ENCODE results near the gene FER. TPM values are rescaled to one million over a fixed set of nuclear protein-coding genes. Genes with fewer than 3 reads are reported as not detected.

The FER gene
- total and polyA plus RNA-seq, 8 donors = 1.7 to 218 (median 24.0) TPM

DNA sequence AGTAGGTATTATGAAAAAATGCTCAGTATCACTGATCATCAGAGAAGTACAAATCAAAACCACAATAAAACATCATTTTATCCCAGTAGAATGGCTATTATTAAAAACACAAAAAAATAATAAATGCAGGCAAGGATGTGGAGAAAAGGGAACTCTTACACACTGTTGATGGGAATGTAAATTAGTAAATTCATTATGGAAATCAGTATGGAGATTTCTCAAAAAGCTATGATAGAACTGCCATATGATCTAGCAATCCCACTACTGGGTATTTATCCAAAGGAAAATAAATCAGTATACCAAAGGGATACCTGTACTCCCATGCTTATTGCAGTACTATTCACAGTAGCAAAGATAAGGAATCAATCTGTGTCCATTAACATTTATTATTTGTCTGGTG is 209.6 kb downstream of the FER start:
- Histone ChIP-seq H3K36me3 (no peaks in the 10 kb centered on the region), H3K4me1 (no peaks in the 10 kb centered on the region), H3K27me3 (no peaks in the 10 kb centered on the region), H3K27ac (no peak overlapping the region), H3K9me3 (no peaks in the 10 kb centered on the region), H3K4me3 (no peak overlapping the region)
- TF ChIP-seq POLR2AphosphoS5 (IDR thresholded peaks at IDR 0.05) = no peak
- TF ChIP-seq POLR2A (IDR thresholded peaks at IDR 0.05) = no peak
- TF ChIP-seq, protein P1, sequence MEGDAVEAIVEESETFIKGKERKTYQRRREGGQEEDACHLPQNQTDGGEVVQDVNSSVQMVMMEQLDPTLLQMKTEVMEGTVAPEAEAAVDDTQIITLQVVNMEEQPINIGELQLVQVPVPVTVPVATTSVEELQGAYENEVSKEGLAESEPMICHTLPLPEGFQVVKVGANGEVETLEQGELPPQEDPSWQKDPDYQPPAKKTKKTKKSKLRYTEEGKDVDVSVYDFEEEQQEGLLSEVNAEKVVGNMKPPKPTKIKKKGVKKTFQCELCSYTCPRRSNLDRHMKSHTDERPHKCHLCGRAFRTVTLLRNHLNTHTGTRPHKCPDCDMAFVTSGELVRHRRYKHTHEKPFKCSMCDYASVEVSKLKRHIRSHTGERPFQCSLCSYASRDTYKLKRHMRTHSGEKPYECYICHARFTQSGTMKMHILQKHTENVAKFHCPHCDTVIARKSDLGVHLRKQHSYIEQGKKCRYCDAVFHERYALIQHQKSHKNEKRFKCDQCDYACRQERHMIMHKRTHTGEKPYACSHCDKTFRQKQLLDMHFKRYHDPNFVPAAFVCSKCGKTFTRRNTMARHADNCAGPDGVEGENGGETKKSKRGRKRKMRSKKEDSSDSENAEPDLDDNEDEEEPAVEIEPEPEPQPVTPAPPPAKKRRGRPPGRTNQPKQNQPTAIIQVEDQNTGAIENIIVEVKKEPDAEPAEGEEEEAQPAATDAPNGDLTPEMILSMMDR (IDR thresholded peaks at IDR 0.05) = no peak
- no peak for TF ChIP-seq EP300 (IDR thresholded peaks at IDR 0.05)
- intact Hi-C loops (cut with DNase I; ENCODE audit: low total_unique reads) = no loop called here
- DNase-seq = no peak

DNA sequence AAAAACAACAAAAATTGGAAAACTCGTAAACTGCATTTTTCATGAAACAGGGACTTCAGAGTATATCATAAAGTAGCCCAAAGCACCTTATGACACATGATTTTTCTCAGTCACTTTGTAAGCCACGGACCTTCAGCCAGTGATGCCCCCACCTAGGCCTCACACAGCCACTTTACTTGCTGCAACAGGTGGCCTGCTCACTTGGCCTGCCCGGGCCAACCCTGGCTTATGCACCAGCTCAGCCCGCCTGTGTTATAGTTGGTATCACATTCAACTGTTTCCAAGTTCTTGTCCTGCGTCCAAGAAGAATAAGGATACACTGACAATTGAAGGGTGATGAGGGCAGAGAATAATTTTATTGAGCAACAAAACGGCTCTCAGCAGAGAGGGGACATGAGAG is 219.2 kb downstream of the FER start:
- Histone ChIP-seq H3K4me1 (peaks cover 0 to 6% (median 0%) of the 10 kb centered on the region in 4 donors), H3K27ac (no peak overlapping the region), H3K36me3 (peaks cover 0 to 9% (median 3%) of the 10 kb centered on the region in 4 donors), H3K4me3 (no peak overlapping the region), H3K9me3 (no peaks in the 10 kb centered on the region), H3K27me3 (no peaks in the 10 kb centered on the region)
- WGBS, 5 donors = 90 to 98% (median 94%) methylated on average over 6 of the region's 6 CpGs
- intact Hi-C loops (cut with DNase I; ENCODE audit: low total_unique reads) = no loop called here
- TF ChIP-seq POLR2A (IDR thresholded peaks at IDR 0.05) (no peak), EP300 (IDR thresholded peaks at IDR 0.05) (no peak), POLR2AphosphoS5 (IDR thresholded peaks at IDR 0.05) (no peak)
- TF ChIP-seq, protein P1 (IDR thresholded peaks at IDR 0.05) = no peak
- no peak for DNase-seq

DNA sequence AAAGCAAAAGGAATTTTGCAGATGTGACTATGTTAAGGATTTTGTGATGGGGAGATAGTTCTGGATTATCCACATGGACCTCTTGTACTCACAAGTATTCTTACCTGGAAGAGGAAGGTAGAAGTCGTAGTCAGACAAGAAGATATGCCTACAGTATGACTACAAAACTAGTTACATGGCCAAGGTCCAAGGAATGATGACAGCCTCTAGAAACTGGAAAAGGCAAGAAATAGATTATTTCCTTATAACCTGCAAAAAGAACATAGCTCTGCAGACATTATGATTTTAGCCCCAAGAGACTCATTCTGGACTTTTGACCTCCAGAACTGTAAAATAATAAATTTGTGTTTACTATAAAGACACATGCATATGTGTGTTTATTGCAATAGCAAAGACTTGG is 226.9 kb downstream of the FER start:
- Histone ChIP-seq H3K36me3 (peaks cover 0 to 4% (median 2%) of the 10 kb centered on the region in 4 donors), H3K27me3 (no peaks in the 10 kb centered on the region), H3K4me3 (no peak overlapping the region), H3K9me3 (no peaks in the 10 kb centered on the region), H3K27ac (no peak overlapping the region), H3K4me1 (peaks cover 0 to 6% (median 0%) of the 10 kb centered on the region in 4 donors)
- no peak for TF ChIP-seq EP300 (IDR thresholded peaks at IDR 0.05)
- no peak for TF ChIP-seq POLR2AphosphoS5 (IDR thresholded peaks at IDR 0.05)
- TF ChIP-seq, protein P1 (IDR thresholded peaks at IDR 0.05) = no peak
- no peak for TF ChIP-seq POLR2A (IDR thresholded peaks at IDR 0.05)
- WGBS, 5 donors = 89 to 100% (median 97%) methylated on average over 1 of the region's 1 CpG
- intact Hi-C loops (cut with DNase I; ENCODE audit: low total_unique reads) = no loop called here
- DNase-seq = no peak

DNA sequence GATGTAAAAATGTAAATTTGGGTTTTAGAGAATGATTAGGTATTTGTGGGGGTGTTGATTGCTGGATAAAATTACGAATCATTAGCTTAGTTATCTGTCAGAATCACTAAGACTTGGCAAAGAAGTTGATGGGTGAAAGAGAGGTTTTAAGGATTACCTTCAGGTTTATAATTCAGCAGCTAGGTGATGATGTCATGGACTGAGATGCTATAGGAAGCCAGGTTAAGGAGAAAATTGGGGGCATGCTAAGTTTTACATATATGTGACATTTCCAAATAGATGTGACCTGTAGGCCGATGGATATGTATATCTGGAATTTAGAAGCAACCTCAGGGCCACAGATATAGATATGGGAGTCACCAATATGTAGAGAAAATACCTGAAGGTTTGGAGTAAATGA is 228.0 kb downstream of the FER start:
- H3K4me3 ChIP-seq = no peak overlapping the region
- no peak for TF ChIP-seq EP300 (IDR thresholded peaks at IDR 0.05)
- peaks cover 0 to 4% (median 2%) of the 10 kb centered on the region in 4 donors for H3K36me3 ChIP-seq
- peaks cover 0 to 2% (median 0%) of the 10 kb centered on the region in 4 donors for H3K4me1 ChIP-seq
- no peak for DNase-seq
- no peak overlapping the region for H3K27ac ChIP-seq
- 85 to 95% (median 93%) methylated on average over 2 of the region's 2 CpGs for WGBS, 5 donors
- intact Hi-C loops (cut with DNase I; ENCODE audit: low total_unique reads) = no loop called here
- H3K27me3 ChIP-seq = no peaks in the 10 kb centered on the region
- H3K9me3 ChIP-seq = no peaks in the 10 kb centered on the region

DNA sequence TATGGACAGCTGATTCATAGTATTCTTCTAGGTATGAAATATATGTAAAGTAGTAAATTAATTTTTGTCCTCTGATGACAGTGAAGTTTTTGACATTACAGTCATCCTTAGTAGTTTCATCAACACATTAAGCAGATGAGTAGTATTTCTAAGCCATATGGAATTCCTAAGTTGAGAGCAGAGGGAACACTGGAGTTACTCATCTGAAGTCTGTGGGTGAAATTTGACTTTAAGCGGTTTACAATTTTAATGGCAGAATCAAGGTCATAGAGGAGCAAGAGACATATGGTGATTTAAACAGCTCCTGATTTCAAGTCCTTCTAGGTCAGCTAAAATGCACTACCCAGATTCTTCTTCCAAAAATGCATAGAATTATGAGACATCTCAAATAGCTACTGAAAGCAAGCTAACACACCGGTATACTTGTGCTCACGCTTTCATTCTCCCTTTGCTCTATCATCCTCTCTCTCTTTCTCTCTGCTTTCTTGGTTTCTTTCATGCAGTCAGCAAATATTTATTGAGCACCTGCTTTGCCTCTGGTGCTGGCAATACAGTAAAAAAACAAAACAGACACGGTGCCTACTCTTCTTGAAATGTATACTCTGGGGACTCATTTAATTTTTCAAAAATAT is 235.9 kb downstream of the FER start:
- Histone ChIP-seq H3K27me3 (no peaks in the 10 kb centered on the region), H3K36me3 (peaks cover 0 to 15% (median 9%) of the 10 kb centered on the region in 4 donors), H3K4me3 (no peak overlapping the region), H3K27ac (no peak overlapping the region), H3K9me3 (peaks cover 0 to 14% (median 4%) of the 10 kb centered on the region in 4 donors), H3K4me1 (no peaks in the 10 kb centered on the region)
- TF ChIP-seq, protein P1 (IDR thresholded peaks at IDR 0.05) = no peak
- WGBS, 5 donors = 70 to 97% (median 93%) methylated on average over 4 of the region's 4 CpGs
- intact Hi-C loops (cut with DNase I; ENCODE audit: low total_unique reads) = no loop called here
- DNase-seq = no peak
